Measurements from ENCODE around the gene CDC14A.

Gene CDC14A

GRCh38 chr1:100530141-100530540 is 177.8 kb downstream of the CDC14A start:
- H3K27me3 Mint-ChIP-seq (ENCODE audit: low read depth): peaks cover 17% of the 10 kb centered on the region
- H3K4me1 Mint-ChIP-seq: peaks cover 34% of the 10 kb centered on the region
- H3K27ac Mint-ChIP-seq: peak overlapping the region; percentile 74 to 95 (median 92)
- no peaks in the 10 kb centered on the region for H3K36me3 Mint-ChIP-seq (ENCODE audit: low read depth)
- no peaks in the 10 kb centered on the region for H3K9me3 Mint-ChIP-seq
- H3K4me3 Mint-ChIP-seq: no peak overlapping the region
- TF ChIP-seq, protein P1, sequence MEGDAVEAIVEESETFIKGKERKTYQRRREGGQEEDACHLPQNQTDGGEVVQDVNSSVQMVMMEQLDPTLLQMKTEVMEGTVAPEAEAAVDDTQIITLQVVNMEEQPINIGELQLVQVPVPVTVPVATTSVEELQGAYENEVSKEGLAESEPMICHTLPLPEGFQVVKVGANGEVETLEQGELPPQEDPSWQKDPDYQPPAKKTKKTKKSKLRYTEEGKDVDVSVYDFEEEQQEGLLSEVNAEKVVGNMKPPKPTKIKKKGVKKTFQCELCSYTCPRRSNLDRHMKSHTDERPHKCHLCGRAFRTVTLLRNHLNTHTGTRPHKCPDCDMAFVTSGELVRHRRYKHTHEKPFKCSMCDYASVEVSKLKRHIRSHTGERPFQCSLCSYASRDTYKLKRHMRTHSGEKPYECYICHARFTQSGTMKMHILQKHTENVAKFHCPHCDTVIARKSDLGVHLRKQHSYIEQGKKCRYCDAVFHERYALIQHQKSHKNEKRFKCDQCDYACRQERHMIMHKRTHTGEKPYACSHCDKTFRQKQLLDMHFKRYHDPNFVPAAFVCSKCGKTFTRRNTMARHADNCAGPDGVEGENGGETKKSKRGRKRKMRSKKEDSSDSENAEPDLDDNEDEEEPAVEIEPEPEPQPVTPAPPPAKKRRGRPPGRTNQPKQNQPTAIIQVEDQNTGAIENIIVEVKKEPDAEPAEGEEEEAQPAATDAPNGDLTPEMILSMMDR (IDR thresholded peaks at IDR 0.05; ENCODE audit: unreplicated experiment in 3 of 3): no peak

DNA sequence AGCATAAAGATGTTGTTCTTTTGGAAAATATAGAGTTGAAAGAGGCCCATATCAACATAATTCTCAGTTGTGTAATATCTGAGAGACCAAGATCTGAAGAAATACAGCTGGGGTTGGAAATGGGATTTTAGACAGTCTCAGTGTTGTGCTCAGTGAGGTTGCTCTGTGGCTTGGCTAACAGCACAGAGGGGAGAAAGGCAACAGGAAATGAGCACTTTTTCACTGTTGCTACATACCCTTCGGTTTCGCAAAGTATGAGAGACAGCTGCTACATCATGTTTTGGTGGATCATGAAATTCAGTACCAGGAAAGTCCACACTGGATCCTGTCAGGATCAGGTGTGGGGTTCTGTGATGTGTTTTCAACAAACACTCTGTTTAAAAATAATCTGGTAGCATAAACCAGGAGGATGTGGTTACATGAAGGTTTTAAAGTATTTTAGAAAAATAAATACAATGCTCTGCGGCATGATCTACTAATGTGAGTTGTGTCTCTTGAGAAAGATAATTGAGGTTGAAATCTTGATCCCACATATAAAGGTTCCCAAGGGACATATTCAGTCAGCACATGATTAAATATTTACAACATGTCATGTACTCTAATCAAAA is 178.7 kb downstream of the CDC14A start:
- TF ChIP-seq, protein P1 (IDR thresholded peaks at IDR 0.05; ENCODE audit: unreplicated experiment in 3 of 3): no peak

GRCh38 chr1:100532645-100533044 is 180.3 kb downstream of the CDC14A start:
- H3K36me3 Mint-ChIP-seq (ENCODE audit: low read depth): no peaks in the 10 kb centered on the region
- no peak overlapping the region for H3K4me3 Mint-ChIP-seq
- H3K27ac Mint-ChIP-seq: no peak overlapping the region
- H3K9me3 Mint-ChIP-seq: no peaks in the 10 kb centered on the region
- peaks cover 42% of the 10 kb centered on the region for H3K27me3 Mint-ChIP-seq (ENCODE audit: low read depth)
- TF ChIP-seq, protein P1 (IDR thresholded peaks at IDR 0.05; ENCODE audit: unreplicated experiment in 3 of 3): no peak
- peaks cover 37% of the 10 kb centered on the region for H3K4me1 Mint-ChIP-seq

More for the DNA sequence above, 178.7 kb downstream of the CDC14A start:
- Mint-ChIP-seq H3K9me3 (no peaks in the 10 kb centered on the region), H3K27ac (peak overlapping the region; percentile 74 to 95 (median 92)), H3K27me3 (ENCODE audit: low read depth) (peaks cover 25% of the 10 kb centered on the region), H3K36me3 (ENCODE audit: low read depth) (no peaks in the 10 kb centered on the region), H3K4me1 (peaks cover 37% of the 10 kb centered on the region), H3K4me3 (no peak overlapping the region)

DNA sequence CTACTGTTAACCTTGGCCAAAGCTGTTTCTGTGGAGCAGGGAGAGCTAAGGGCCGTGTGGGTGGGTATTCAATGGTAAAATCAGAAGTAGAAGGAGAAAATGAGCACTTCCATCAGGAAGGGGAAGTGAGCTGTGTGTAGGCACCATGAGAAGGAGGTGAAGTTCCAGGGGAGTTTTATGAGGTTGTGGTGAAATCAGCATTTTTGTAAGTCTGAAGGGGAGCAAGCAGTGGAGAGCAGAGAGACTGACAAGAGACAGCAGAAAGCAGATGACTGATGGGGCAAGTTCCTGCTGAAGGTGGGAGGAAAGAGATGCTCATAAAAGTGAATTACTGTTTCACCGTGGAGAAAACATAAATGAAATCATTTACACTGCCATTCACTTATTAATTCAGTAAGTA is 183.0 kb downstream of the CDC14A start:
- no peaks in the 10 kb centered on the region for H3K9me3 Mint-ChIP-seq
- peaks cover 61% of the 10 kb centered on the region for H3K27me3 Mint-ChIP-seq (ENCODE audit: low read depth)
- H3K4me3 Mint-ChIP-seq: no peak overlapping the region
- H3K27ac Mint-ChIP-seq: no peak overlapping the region
- TF ChIP-seq, protein P1 (IDR thresholded peaks at IDR 0.05; ENCODE audit: unreplicated experiment in 3 of 3): no peak
- H3K4me1 Mint-ChIP-seq: peaks cover 34% of the 10 kb centered on the region
- no peaks in the 10 kb centered on the region for H3K36me3 Mint-ChIP-seq (ENCODE audit: low read depth)

DNA sequence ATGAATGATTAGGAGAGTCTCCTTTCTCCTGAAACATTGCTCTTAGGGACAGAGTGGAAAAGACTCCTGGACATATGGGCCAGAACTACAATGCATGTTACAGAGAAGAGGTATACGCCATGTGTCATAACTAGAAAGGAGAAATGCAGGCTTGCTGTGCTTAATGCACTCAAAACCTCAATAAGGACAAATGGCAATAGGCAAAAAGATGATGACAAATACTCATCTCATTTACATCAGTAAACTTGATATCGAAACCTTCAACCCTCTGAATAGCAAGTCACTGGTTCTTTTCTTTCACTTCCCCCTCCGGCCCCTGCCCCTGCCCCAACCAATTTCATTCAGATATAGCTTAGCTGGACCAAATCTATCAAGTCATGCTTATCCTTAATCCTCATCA is 183.7 kb downstream of the CDC14A start:
- Mint-ChIP-seq H3K27ac (no peak overlapping the region), H3K9me3 (no peaks in the 10 kb centered on the region), H3K4me3 (no peak overlapping the region), H3K36me3 (ENCODE audit: low read depth) (no peaks in the 10 kb centered on the region), H3K4me1 (peaks cover 28% of the 10 kb centered on the region), H3K27me3 (ENCODE audit: low read depth) (peaks cover 69% of the 10 kb centered on the region)
- TF ChIP-seq, protein P1 (IDR thresholded peaks at IDR 0.05; ENCODE audit: unreplicated experiment in 3 of 3): no peak

Measured in nephron (organoid).